Activated CD4-positive, CD25-positive, alpha-beta regulatory T cell treated with anti-CD3 and anti-CD28 coated beads, Interleukin-2, amount 50 U/mL, for 24 hours (primary cell): ENCODE data around the gene SPECC1L.
"Not testable (repeated sequence)": the region's sequence is repeated elsewhere in the genome, so short reads cannot be mapped to it uniquely, and the experiment has no call there.

Experiments used
- ATAC-seq, 2 donors: fragments of 150-1000 bp; cut with Tn5 transposase; one replicate each; pipeline ENCODE4 v1.10.0; 2021; ENCODE audit warnings: mild to moderate bottlenecking in 1 of 2, moderate library complexity in 1 of 2

The SPECC1L gene

GRCh38 chr22:24270556-24271385 lies at the start of gene SPECC1L:
SPECC1L (plus strand) TSS chr22:24270831; CDS start chr22:24302232, 31,401 bp downstream.
- ATAC-seq = peak; percentile 78 to 79

- no peak for ATAC-seq
Observed at GRCh38 chr22:24224468-24224867, 46.2 kb upstream of the SPECC1L start.

GRCh38 chr22:24225044-24225601 lies 45.5 kb upstream of the SPECC1L start:
- ATAC-seq = no peak

GRCh38 chr22:24225951-24226350 lies 44.7 kb upstream of the SPECC1L start:
- ATAC-seq = no peak

DNA sequence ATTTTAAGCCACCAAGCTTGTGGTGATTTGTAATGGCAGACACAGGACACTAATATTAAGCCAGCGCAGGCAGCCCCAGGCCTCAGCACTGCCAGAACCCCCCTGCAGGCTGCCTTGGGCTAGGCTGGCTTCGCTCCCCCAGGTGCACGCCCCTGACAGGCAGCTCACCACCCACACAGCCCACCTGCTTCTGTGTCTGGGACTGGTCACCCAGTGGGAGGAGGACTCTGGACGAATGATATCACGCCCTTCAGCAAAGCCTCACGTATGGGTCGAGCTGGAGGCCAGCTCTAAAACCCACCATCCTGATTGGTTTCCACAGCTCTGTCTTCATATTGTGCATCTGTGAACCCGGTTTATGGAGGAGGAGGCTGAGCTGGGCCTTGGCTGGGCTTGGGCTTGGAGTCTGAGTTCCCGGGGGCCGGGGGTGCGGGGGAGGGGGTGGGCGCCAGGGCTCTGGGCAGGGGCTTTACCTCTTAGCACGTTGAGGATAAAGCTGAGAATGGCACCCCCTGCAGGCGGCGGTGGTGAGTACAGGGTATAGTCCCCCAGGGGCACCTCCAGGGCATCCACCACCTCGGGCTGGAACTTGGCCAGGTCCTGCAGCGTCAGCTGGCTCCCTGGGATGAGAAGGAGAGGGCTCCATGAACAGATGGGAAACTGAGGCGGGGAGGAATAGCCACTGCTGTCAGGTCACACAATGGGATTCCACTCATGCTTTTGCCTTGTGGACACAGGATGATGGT lies 39.5 kb upstream of the SPECC1L start:
- ATAC-seq = peak; percentile 35 to 56

GRCh38 chr22:24231706-24232105 lies 38.9 kb upstream of the SPECC1L start:
- no peak for ATAC-seq

- no peak for ATAC-seq
Observed at GRCh38 chr22:24232124-24232523, 38.5 kb upstream of the SPECC1L start.

GRCh38 chr22:24232725-24233124 lies 37.9 kb upstream of the SPECC1L start:
- no peak for ATAC-seq

DNA sequence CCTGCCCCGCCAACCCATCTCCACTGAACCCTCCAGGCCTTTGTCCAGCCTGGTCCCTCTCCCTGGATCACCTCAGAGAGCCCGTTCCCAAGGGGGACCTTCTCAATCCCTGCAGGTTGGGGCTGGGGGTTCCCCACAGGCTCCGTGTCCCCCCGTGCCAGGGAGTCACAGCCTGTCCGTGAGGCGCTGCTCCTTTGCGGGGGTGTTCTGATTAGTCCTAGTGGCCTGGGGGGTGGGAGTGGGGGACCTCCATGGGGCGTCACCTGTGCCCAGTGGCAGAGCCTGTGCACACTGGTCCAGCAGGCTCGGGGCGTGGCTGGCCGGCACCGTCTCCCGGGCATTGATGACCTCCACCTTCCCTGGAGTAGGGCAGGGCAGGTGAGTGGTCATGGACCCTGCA lies 37.4 kb upstream of the SPECC1L start:
- no peak for ATAC-seq

- no peak for ATAC-seq
Observed at GRCh38 chr22:24233816-24234215, 36.8 kb upstream of the SPECC1L start.

DNA sequence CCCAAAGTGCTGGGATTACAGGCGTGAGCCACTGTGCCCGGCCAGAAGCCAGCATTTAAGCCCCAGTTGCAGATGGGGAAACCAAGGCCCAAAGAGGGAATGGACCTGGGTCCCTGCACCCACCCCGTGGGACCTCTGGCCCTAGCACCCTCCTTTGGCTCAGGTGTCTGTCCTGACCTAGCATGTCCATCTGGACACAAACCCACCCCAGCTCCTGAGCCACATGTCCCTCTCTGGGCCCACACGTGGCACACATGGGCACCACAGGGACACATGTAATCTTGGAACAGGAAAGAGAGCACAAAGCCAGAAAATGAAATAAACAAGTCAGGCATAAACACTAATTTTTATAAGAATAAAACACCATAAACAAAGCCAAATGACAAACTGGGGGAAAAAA lies 35.3 kb upstream of the SPECC1L start:
- ATAC-seq = no peak

- ATAC-seq = no peak
Observed at GRCh38 chr22:24236656-24237055, 34.0 kb upstream of the SPECC1L start.

DNA sequence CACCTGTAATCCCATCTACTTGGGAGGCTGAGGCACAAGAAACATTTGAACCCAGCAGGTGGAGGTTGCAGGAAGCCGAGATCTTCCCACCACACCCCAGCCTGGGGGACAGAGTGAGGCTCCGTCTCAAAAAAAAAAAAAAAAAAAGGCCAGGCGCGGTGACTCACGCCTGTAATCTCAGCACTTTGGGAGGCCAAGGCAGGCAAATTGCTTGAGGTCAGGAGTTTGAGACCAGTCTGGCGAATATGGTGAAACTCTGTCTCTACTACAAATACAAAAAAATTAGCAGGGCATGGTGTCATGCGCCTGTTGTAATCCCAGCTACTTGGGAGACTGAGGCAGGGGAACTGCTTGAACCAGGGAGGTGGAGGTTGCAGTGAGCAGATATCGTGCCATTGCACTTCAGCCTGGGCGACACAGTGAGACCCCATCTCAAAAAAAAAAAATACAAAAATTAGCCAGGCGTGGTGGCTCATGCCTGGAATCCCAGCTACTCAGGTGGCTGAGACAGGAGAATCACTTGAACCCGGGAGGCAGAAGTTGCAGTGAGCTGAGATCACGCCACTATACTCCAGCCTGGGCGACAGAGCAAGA lies 32.4 kb upstream of the SPECC1L start:
- not testable (repeated sequence) for ATAC-seq

- no peak for ATAC-seq
Observed at GRCh38 chr22:24240381-24240780, 30.2 kb upstream of the SPECC1L start.

DNA sequence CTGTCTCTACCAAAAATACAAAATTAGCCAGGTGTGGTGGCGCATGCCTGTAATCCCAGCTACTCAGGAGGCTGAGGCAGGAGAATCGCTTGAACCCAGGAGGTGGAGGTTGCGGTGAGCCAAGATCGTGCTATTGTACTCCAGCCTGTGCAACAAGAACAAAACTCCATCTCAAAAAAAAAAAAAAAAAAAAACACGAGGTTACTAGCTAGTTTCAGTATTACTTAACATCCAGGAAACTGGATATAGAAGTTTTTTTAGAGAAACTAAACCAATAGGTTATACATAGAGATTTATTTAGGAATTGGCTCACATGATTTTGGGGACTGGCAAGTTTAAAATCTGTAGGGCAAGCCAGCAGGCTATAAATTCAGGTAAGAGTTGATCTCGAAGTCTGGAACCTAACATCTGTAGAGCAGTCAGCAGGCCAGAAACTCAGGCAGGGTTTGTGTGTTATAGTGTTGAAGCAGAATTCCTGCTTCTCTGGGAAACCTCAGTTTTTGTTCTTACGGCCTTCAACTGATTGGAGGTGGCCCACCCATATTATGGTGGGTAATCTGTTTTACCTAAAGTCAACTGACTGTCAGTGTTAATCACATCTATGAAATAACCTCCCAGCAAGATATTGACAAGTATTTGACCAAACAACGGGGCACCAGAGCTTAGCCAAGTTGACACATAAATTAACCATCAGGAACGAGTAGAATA lies 29.5 kb upstream of the SPECC1L start:
- ATAC-seq = not testable (repeated sequence)

GRCh38 chr22:24243417-24243816 lies 27.2 kb upstream of the SPECC1L start:
- not testable (repeated sequence) for ATAC-seq

GRCh38 chr22:24244144-24244787 lies 26.4 kb upstream of the SPECC1L start:
- ATAC-seq = no peak

DNA sequence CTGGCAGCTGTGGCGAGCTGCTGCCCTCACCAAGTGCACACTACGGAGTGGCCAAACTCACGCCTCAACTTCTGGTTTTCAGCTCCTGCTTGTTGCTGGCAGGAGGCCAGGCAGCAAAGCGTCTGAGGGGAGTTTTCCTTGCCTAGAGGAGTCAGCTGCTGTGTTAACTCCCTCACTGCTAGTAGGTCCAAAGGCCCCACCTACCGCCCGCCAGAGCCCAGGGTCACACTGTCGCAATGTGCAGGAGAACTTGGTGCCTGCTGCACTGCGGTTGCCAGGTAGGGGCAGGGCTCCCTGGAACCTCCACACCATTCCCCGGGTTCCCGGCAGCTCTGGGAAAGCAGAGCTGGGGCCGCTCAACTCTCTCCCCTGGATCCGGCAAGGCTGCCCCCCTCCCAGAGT lies 25.6 kb upstream of the SPECC1L start, which contains the start of gene GGT5:
GGT5 (minus strand) TSS at position 53 of the 402 bp plus-strand sequence. CDS start 357 bp downstream, outside the sequence.
- ATAC-seq = not testable (repeated sequence)

DNA sequence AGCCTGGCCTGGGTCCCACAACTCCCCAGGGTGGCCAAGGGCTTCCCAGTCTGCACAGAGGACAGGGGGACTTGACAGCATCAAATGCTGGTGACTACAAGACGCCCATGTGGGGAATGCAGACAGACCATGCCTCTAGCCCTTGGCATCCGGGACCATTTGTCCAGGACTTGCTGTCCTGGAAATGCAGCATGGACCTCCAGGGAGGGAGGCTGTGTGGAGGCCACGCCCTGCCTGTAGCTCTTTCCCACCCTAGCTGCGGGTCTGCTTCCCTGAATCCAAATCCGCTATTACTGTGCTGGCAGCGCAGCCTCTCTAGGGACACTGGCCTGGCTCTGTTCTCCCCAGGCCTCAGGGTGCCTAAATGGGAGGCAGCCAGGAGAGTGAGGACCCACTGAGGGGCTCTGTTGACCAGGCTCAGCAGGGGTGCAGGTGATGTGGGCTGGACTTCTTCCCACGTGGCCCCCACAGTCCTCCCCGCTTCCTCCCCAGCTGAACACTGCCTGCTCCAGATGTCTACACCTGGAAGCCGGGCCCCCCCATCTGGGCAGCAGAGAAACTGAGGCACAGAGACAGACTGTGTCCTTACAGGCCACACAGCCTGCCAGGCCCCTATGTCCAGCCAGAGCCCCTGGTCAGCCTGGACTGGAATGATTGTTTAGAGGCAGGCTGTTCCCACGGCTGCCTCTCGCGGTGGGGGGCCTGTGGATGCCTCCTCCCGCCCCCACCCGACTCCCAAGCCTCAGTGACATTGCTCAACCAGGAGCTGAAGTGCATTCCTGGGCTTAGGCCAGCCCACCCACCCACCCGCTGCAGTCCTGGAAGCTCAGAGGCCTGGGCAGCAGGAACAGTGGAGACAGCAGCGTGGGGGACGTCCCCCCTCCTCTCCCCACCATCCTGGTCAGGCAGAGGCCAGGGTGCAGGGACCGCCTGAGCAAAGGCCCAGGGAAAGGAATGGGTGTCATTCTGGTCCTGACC lies 24.8 kb upstream of the SPECC1L start:
- not testable (repeated sequence) for ATAC-seq

- no peak for ATAC-seq
Observed at GRCh38 chr22:24247011-24247507, 23.6 kb upstream of the SPECC1L start.
